Transverse colon (tissue), 4 donors: ENCODE data around the gene LAPTM5.

Experiments
- POLR2AphosphoS5 ChIP-seq, 3 donors: sonication (generic); formaldehyde crosslinking; IDR thresholded peaks; one replicate each; pipeline ENCODE4 v1.6.1; 2016; ENCODE audit warnings: antibody characterized with exemption in 3 of 3
- TF ChIP-seq, protein P1 (sequence below), 5 experiments: fragments of 200-600 bp in 3 of 5; fragments of 450-650 bp in 2 of 5; sonication (generic) in 3 of 5; IDR thresholded peaks; 1 replicate in 2 of 5; 2 replicates in 3 of 5; pipeline ENCODE4 v1.5.1; 2016 to 2017; ENCODE audit warnings: antibody characterized with exemption in 5 of 5, inconsistent platforms in 3 of 5, mild to moderate bottlenecking in 2 of 5, moderate library complexity in 1 of 5

DNA sequence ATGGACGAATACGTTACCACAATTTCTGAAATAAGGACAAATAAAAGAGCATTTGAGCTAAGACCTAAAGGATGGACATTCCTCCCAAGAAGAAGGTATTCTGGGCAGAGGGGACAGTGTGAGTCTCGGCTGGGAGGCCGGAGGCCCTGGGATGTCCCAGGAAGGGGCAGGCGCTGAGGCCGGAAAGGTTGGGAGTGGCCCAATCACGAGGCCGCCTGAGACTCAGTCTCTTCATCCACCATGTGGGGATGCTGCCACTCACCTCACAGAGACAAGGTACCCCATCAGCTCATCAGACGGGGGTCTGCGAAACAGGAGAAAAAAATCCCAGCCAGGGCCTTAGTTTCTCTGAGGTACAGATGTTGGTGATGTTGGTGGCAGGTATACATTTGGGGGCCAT, 24.3 kb upstream of the LAPTM5 start:
- no peak for TF ChIP-seq POLR2AphosphoS5 (IDR thresholded peaks at IDR 0.05)
- TF ChIP-seq, protein P1, sequence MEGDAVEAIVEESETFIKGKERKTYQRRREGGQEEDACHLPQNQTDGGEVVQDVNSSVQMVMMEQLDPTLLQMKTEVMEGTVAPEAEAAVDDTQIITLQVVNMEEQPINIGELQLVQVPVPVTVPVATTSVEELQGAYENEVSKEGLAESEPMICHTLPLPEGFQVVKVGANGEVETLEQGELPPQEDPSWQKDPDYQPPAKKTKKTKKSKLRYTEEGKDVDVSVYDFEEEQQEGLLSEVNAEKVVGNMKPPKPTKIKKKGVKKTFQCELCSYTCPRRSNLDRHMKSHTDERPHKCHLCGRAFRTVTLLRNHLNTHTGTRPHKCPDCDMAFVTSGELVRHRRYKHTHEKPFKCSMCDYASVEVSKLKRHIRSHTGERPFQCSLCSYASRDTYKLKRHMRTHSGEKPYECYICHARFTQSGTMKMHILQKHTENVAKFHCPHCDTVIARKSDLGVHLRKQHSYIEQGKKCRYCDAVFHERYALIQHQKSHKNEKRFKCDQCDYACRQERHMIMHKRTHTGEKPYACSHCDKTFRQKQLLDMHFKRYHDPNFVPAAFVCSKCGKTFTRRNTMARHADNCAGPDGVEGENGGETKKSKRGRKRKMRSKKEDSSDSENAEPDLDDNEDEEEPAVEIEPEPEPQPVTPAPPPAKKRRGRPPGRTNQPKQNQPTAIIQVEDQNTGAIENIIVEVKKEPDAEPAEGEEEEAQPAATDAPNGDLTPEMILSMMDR (IDR thresholded peaks at IDR 0.05): no peak
